Type B pancreatic cell (in vitro differentiated cells): Measurements from ENCODE around the gene SLC44A5. TPM values are rescaled to one million over a fixed set of nuclear protein-coding genes. Genes with fewer than 3 reads are reported as not detected.
A peak's percentile ranks its signal among the peaks of the same experiment; 100 is the strongest.
"Not testable (repeated sequence)": the region's sequence is repeated elsewhere in the genome, so short reads cannot be mapped to it uniquely, and the experiment has no call there.

Source experiments
- DNase-seq: peaks from one replicate; pipeline ENCODE4 v3.0.0; 2021; ENCODE audit warnings: mixed read lengths; ENCODE audit not compliant: unreplicated experiment; ENCODE audit errors: extremely low spot score
- H3K27ac Mint-ChIP-seq: 2 replicates; pipeline ENCODE4 v1.8.0; 2021; ENCODE audit warnings: mild to moderate bottlenecking, mixed read lengths
- H3K27me3 Mint-ChIP-seq: 2 replicates; pipeline ENCODE4 v1.8.0; 2021; ENCODE audit warnings: mixed read lengths
- H3K36me3 Mint-ChIP-seq: 2 replicates; pipeline ENCODE4 v1.8.0; 2021; ENCODE audit warnings: mixed read lengths
- H3K4me1 Mint-ChIP-seq: one replicate; pipeline ENCODE4 v1.8.0; 2021; ENCODE audit warnings: mixed read lengths; ENCODE audit not compliant: unreplicated experiment
- H3K4me3 Mint-ChIP-seq: 2 replicates; pipeline ENCODE4 v1.8.0; 2021; ENCODE audit warnings: mild to moderate bottlenecking, mixed read lengths
- H3K9me3 Mint-ChIP-seq: 2 replicates; pipeline ENCODE4 v1.8.0; 2021; ENCODE audit warnings: mixed read lengths
- total RNA-seq: library from RNA; stranded (reverse); gene quantifications from 2 replicates; pipeline ENCODE4 v1.2.1, GENCODE V29; 2021; ENCODE audit warnings: low replicate concordance
- TF ChIP-seq, protein P1 (sequence below): fragments of 200-600 bp; sonication (generic); conservative IDR thresholded peaks from 2 replicates; pipeline ENCODE4 v1.5.0; 2021; ENCODE audit warnings: antibody characterized with exemption, mild to moderate bottlenecking

Gene SLC44A5
- total RNA-seq, 1 donor from 2014 or later: 2.4 TPM

DNA sequence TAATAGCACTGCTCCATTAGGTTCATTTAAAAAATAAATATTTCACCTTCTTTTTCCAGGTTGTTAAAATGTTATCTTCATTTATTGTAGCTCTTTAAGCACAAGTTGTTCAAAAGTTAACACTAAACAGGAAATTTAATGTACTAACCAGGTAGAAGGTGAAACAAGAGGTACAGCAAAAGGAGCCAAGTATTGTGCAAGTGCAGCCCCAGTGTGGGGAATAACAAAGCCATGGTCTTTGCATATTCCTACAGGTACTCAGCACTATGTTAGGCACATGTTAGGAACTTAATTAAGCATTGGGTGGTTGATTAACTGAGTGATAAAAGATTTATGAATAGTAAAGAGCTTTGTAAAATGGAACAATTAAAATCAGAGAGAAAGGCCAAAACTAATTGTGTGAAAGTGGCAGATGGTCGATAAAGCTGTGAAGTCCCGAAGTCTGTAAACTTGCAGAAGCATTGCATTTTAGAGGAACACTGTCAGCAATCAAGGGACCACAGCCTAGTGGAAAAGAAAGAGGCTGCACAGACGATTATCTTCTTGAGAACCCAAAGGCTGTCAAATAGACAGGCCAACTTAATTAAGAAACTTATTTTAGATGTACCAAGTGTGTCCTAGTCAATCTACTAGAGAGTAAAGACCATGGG is 185.8 kb downstream of the SLC44A5 start:
- no peaks in the 10 kb centered on the region for H3K36me3 Mint-ChIP-seq
- DNase-seq: no peak

DNA sequence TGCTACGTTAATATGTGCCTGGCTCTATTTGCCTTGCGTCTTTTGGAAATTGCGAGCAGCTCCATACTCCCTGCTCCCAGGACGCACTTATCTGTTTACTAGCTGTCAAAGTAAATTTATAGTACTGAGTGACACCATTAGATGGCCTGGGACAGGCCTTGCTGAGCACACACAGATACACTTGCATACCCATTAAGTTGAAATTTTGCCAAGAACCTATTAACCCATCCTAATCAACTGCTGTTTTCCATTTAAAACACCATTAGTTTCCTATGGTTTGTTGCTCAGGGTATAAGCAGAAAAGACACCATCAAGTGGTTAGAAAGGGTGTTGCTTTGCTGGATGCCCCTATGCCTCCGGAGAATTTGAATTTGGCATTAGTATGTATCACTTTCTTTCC is 187.3 kb downstream of the SLC44A5 start:
- DNase-seq: no peak
- H3K9me3 Mint-ChIP-seq: no peaks in the 10 kb centered on the region
- no peak overlapping the region for H3K4me3 Mint-ChIP-seq
- TF ChIP-seq, protein P1, sequence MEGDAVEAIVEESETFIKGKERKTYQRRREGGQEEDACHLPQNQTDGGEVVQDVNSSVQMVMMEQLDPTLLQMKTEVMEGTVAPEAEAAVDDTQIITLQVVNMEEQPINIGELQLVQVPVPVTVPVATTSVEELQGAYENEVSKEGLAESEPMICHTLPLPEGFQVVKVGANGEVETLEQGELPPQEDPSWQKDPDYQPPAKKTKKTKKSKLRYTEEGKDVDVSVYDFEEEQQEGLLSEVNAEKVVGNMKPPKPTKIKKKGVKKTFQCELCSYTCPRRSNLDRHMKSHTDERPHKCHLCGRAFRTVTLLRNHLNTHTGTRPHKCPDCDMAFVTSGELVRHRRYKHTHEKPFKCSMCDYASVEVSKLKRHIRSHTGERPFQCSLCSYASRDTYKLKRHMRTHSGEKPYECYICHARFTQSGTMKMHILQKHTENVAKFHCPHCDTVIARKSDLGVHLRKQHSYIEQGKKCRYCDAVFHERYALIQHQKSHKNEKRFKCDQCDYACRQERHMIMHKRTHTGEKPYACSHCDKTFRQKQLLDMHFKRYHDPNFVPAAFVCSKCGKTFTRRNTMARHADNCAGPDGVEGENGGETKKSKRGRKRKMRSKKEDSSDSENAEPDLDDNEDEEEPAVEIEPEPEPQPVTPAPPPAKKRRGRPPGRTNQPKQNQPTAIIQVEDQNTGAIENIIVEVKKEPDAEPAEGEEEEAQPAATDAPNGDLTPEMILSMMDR: peak; percentile 44
- no peaks in the 10 kb centered on the region for H3K27me3 Mint-ChIP-seq
- H3K36me3 Mint-ChIP-seq: no peaks in the 10 kb centered on the region
- H3K27ac Mint-ChIP-seq: no peak overlapping the region
- no peaks in the 10 kb centered on the region for H3K4me1 Mint-ChIP-seq

More for the DNA sequence above, 185.8 kb downstream of the SLC44A5 start:
- Mint-ChIP-seq H3K27ac (no peak overlapping the region), H3K9me3 (no peaks in the 10 kb centered on the region), H3K27me3 (no peaks in the 10 kb centered on the region), H3K4me1 (no peaks in the 10 kb centered on the region), H3K4me3 (no peak overlapping the region)
- TF ChIP-seq, protein P1: no peak

DNA sequence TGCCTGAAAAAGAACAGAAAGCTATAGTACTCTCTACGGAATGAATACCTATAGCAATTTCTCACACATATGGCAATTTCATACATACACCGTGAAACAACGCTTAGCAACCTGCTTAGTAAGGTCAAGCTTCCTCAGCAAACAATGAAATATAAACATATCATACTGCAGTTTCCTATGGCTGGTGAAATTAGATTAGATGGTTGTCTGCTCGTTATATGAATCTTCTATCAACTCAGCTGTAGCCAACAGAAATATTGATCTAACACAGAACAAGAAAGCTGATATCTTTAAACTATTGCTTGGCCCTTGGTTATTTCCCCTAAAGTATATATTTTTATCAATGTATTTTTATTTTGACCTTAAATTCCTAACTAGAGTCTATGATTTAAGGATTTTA is 187.8 kb downstream of the SLC44A5 start:
- Mint-ChIP-seq H3K36me3 (no peaks in the 10 kb centered on the region), H3K27ac (no peak overlapping the region), H3K4me3 (no peak overlapping the region), H3K27me3 (no peaks in the 10 kb centered on the region), H3K4me1 (no peaks in the 10 kb centered on the region), H3K9me3 (no peaks in the 10 kb centered on the region)
- TF ChIP-seq, protein P1: no peak
- DNase-seq: no peak

DNA sequence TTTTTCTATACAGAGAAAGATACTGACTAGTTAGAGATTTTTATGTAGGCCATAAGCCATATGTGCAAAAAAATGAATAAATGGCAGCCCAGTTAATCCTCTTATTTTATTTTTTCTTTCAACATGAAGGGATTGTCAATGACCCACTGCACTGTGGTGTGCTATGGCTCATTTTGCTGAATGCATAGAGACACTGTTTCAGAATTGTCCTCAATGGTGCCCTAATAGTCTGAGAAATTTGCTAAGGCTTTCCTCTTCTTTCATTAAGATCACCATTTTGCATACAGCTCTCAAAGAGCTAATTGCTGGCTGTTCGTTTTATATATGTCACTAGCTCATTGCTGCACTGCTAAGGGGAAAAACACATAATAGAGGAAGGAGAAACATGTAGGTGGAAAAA is 189.5 kb downstream of the SLC44A5 start:
- Mint-ChIP-seq H3K9me3 (no peaks in the 10 kb centered on the region), H3K4me1 (no peaks in the 10 kb centered on the region), H3K4me3 (no peak overlapping the region), H3K36me3 (no peaks in the 10 kb centered on the region), H3K27me3 (no peaks in the 10 kb centered on the region), H3K27ac (no peak overlapping the region)
- DNase-seq: no peak
- TF ChIP-seq, protein P1: no peak

DNA sequence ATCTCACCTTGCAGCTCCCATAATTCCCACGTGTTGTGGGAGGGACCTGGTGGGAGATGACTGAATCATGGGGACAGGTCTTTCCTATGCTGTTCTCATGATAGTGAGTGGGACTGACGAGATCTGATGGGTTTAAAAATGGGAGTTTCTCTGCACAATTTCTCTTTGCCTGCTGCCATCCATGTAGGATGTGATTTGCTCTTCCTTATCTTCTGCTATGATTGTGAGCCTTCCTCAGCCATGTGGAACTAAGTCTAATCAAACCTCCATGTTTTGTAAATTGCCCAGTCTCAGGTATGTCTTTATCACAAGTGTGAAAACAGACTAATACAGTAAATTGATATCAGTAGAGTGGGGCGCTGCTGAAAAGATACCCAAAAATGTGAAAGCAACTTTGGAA is 195.7 kb downstream of the SLC44A5 start:
- no peak for DNase-seq
- H3K4me3 Mint-ChIP-seq: no peak overlapping the region
- TF ChIP-seq, protein P1: no peak
- no peaks in the 10 kb centered on the region for H3K27me3 Mint-ChIP-seq
- H3K9me3 Mint-ChIP-seq: no peaks in the 10 kb centered on the region
- H3K36me3 Mint-ChIP-seq: no peaks in the 10 kb centered on the region
- no peak overlapping the region for H3K27ac Mint-ChIP-seq
- no peaks in the 10 kb centered on the region for H3K4me1 Mint-ChIP-seq

DNA sequence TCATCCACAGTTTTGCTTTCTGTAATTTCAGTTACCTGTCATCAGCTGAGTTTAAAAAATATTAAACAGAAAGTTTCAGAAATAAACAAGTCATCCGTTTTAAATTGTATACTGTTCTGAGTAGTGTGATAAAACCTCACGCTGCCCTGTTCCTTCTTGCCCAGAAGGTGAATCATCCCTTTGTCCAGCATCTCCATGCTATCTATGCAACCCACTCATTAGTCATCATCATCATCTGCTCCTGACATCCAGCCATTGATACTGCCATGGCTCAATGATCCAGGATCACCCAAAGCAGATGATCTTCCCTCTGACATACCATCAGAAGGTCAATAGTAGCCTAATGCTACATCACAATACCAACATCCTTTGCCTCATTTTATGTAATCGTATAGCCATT is 198.3 kb downstream of the SLC44A5 start:
- TF ChIP-seq, protein P1: no peak
- Mint-ChIP-seq H3K36me3 (no peaks in the 10 kb centered on the region), H3K27ac (no peak overlapping the region), H3K27me3 (no peaks in the 10 kb centered on the region), H3K4me1 (no peaks in the 10 kb centered on the region), H3K9me3 (no peaks in the 10 kb centered on the region), H3K4me3 (no peak overlapping the region)
- DNase-seq: no peak

DNA sequence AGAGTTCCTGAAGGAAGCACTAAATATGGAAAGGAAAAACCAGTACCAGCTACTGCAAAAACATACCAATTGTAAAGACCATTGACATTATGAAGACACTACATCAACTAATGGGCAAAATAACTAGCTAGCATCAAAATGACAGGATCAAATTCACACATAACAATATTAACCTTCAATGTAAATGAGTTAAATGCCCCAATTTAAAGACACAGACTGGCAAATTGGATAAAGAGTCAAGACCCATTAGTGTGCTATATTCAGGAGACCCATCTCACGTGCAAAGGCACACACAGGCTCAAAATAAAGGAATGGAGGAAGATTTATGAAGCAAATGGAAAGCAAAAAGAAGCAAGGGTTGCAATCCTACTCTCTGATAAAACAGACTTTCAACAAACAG is 206.2 kb downstream of the SLC44A5 start:
- not testable (repeated sequence) for H3K4me1 Mint-ChIP-seq, H3K9me3 Mint-ChIP-seq, H3K36me3 Mint-ChIP-seq, H3K27me3 Mint-ChIP-seq, H3K27ac Mint-ChIP-seq, DNase-seq, H3K4me3 Mint-ChIP-seq

DNA sequence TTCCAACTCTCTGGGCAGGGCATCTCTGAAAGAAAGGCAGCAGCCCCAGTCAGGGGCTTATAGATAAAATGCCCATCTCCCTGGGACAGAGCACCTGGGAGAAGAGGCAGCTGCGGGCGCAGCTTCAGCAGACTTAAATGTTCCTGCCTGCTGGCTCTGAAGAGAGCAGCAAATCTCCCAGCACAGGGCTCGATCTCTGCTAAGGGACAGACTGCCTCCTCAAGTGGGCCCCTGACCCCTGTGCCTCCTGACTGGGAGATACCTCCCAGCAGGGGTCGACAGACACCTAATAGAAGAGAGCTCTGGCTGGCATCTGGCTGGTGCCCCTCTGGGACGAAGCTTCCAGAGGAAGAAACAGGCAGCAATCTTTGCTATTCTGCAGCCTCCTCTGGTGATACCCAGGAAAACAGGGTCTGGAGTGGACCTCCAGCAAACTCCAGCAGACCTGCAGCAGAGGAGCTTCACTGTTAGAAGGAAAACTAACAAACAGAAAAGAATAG is 207.7 kb downstream of the SLC44A5 start:
- not testable (repeated sequence) for H3K27ac Mint-ChIP-seq, H3K4me3 Mint-ChIP-seq, H3K36me3 Mint-ChIP-seq, H3K27me3 Mint-ChIP-seq, DNase-seq, H3K4me1 Mint-ChIP-seq, H3K9me3 Mint-ChIP-seq
